HEK293T (cell line): ENCODE data around the gene LYPD1.

ENCODE experiments used
- ELF4 ChIP-seq: fragments of 450-650 bp; IDR thresholded peaks from 2 replicates; pipeline ENCODE4 v1.6.1; 2017; ENCODE audit warnings: antibody characterized with exemption
- FOXK2 ChIP-seq: fragments of 450-650 bp; IDR thresholded peaks from 2 replicates; pipeline ENCODE4 v1.6.1; 2016; ENCODE audit warnings: mild to moderate bottlenecking
- FOXM1 ChIP-seq: fragments of 450-650 bp; IDR thresholded peaks from 2 replicates; pipeline ENCODE4 v1.6.1; 2017; ENCODE audit warnings: mild to moderate bottlenecking, borderline replicate concordance
- L3MBTL2 ChIP-seq: fragments of 450-650 bp; conservative IDR thresholded peaks from 2 replicates; pipeline ENCODE4 v1.6.1; 2016; ENCODE audit warnings: mild to moderate bottlenecking
- SUZ12 ChIP-seq: fragments of 450-650 bp; IDR thresholded peaks from 2 replicates; pipeline ENCODE4 v1.6.1; 2016; ENCODE audit warnings: mild to moderate bottlenecking
- TARDBP ChIP-seq: fragments of 450-650 bp; IDR thresholded peaks from 2 replicates; pipeline ENCODE4 v1.6.1; 2016
- ZNF384 ChIP-seq: fragments of 450-650 bp; IDR thresholded peaks from 2 replicates; pipeline ENCODE4 v1.6.1; 2016

GRCh38 chr2:132664096-132664495 is 5.9 kb downstream of the LYPD1 start:
- TF ChIP-seq ZNF384 (no peak), FOXK2 (no peak), TARDBP (no peak), SUZ12 (no peak), ELF4 (no peak), FOXM1 (no peak), L3MBTL2 (no peak)
